ENCODE results near the gene IGF2R.

Gene IGF2R

GRCh38 chr6:159973951-159974350 lies 5.1 kb downstream of the IGF2R start:
- no peak overlapping the region for H3K4me3 ChIP-seq (ENCODE audit: low read depth, low read length)
- DNase-seq (ENCODE audit: low read depth) = peak; percentile 90
- no peak for TF ChIP-seq CTCF (conservative IDR thresholded peaks at IDR 0.05; ENCODE audit: low read depth, low read length)

- TF ChIP-seq CTCF (conservative IDR thresholded peaks at IDR 0.05; ENCODE audit: low read depth, low read length) = no peak
- H3K4me3 ChIP-seq (ENCODE audit: low read depth, low read length) = no peak overlapping the region
- no peak for DNase-seq (ENCODE audit: low read depth)
These were observed 6.0 kb downstream of the IGF2R start for GRCh38 chr6:159974932-159975331.

GRCh38 chr6:159976686-159977254 lies 7.9 kb downstream of the IGF2R start:
- no peak for TF ChIP-seq CTCF (conservative IDR thresholded peaks at IDR 0.05; ENCODE audit: low read depth, low read length)

GRCh38 chr6:159977255-159977903 lies 8.5 kb downstream of the IGF2R start:
- H3K4me3 ChIP-seq (ENCODE audit: low read depth, low read length) = no peak overlapping the region
- no peak for TF ChIP-seq CTCF (conservative IDR thresholded peaks at IDR 0.05; ENCODE audit: low read depth, low read length)
- peak; percentile 51 for DNase-seq (ENCODE audit: low read depth)

More at GRCh38 chr6:159976686-159977254, 7.9 kb downstream of the IGF2R start:
- no peak for DNase-seq (ENCODE audit: low read depth)
- no peak overlapping the region for H3K4me3 ChIP-seq (ENCODE audit: low read depth, low read length)

- no peak overlapping the region for H3K4me3 ChIP-seq (ENCODE audit: low read depth, low read length)
- DNase-seq (ENCODE audit: low read depth) = no peak
- no peak for TF ChIP-seq CTCF (conservative IDR thresholded peaks at IDR 0.05; ENCODE audit: low read depth, low read length)
These were observed 9.0 kb downstream of the IGF2R start for GRCh38 chr6:159977904-159978268.

- DNase-seq (ENCODE audit: low read depth) = no peak
- no peak overlapping the region for H3K4me3 ChIP-seq (ENCODE audit: low read depth, low read length)
- TF ChIP-seq CTCF (conservative IDR thresholded peaks at IDR 0.05; ENCODE audit: low read depth, low read length) = no peak
These were observed 9.6 kb downstream of the IGF2R start for GRCh38 chr6:159978291-159979135.

All from choroid plexus epithelial cell (primary cell).